HG02870 (cell line): ENCODE data around the gene HOMER3.

Experiments
- ATAC-seq: cut with Tn5 transposase; IDR thresholded peaks from one replicate; pipeline ENCODE4 v1.9.1; 2021; ENCODE audit warnings: mild to moderate bottlenecking, moderate library complexity; ENCODE audit not compliant: unreplicated experiment

The HOMER3 gene

DNA sequence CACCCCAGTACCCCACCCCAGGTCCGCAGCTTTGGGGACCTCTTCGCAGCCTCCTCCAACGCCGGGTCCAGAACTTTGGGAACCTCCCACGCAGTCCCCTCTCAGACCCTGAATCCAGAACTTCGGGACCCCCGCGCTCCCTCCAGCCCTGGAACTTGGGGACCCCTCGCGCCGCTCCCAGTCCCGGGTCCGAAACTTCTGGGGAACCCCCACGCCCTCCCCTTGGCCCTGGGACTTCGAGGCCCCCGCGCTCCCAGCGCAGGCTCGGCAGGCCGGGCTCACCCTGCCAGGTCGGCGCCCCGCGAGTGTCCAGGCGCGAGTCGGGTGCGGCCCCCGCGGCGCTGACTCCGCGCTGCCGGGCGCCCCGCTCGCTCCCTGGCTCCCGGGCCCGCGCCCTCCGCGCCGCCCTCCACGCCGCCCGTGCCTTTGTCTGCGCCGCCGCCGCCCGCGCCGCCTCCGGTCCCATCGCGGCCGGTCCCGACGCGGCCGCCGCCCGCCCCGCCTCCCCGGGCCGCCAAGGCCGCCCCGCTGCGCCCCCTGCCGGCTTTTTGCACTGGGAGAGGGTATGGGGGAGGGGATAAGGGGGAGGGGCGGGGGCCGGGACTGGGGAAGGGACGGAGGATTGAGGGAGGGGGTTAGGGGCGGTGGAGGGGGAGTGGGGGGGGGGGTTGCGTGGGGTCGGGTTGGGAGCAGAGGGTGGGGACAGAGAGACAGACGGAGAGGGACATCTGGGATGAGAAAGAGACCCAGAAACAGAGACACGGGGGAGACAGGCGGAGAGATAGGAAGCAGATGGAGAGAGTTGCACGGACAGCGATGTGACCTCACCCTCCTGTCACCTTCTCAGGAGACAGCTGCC, at the start of gene HOMER3:
HOMER3 (minus strand) TSS at position 449 of the 859 bp plus-strand sequence. CDS start 2,235 bp downstream, outside the sequence.
- ATAC-seq: no peak

DNA sequence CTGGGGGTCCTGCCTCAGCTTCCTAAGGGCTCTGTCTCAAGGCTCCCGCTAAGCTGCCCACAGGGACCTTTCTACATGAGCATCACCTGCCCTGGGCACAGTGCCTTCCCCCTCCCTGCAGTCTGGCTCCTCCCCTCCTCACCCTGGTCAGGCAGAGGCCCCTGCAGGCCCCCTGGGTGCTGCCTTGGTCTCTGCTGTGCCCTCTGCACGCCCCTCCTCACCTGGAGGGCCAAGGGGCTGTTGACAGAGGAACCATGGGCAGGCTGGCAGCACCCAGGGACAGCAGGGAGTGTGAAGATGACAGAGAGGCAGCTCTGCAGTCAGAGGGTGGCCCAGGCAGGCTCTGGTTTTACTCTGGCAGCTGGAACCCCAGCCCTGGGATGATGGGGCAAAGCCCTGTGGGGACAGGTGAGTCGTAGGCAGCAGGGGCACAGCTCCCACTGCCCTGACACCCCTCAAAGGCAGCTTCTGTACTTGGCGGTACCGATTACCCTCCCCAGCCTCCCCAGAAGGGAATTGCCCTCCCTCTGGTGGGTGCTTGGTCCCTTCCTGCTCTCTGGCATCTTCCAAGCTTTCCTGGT, 49.2 kb upstream of the HOMER3 start:
- ATAC-seq: no peak

DNA sequence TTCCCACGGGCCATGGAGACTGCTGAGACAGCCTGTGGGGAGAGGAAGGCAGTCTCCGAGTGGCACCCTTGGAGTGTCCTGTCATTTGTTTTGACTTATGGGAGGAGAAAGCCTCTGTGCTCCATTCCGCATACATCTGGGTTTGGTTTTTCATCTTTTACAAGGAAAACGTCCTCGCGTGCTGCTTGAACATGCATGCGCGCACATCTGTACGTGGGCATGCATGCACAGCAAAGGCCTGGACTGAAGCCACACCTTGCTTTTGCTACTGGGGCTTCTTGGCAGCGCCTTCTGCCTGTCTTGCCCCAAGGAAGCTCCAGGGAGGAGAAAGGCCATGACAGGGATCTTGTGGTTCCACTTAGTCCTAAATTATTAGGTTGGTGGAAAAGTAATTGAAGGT, 48.3 kb upstream of the HOMER3 start:
- ATAC-seq: no peak

DNA sequence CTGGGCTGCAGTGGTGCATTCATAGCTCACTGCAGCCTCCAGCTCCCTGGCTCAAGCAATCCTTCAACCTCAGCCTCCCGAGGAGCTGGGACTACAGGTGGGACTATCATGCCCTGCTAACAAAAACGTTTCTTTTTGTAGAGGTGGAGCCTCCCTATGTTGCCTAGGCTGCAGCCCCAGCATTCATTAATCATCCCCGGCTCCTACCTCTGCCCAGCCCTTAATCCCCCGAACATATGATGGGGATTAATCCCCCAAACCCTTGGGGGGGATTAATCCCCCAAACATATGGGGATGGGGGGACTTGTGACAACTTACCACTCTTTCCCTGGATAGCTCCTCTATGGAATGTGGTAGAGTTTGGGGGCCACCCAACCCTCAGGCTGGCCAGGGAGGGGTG, 46.4 kb upstream of the HOMER3 start:
- no peak for ATAC-seq

DNA sequence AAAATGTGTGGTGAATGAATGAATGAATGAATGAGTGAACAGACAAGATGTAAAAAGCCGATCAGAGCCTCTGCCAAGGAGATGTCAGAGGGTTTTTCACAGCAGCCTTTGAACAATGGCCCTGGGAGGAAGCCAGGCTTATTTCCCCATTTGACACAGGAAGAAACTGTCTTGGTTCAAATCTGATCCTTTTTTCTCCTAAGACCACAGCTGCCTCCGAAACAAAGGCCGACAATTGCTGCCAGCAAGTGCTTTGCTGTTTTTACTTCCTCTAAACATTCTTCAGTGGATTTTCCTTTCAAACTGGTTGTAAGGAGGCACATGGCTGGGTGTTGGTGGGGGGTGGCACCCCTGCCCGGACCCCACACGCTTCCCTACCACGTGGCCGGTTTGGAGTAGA, 44.2 kb upstream of the HOMER3 start:
- no peak for ATAC-seq

DNA sequence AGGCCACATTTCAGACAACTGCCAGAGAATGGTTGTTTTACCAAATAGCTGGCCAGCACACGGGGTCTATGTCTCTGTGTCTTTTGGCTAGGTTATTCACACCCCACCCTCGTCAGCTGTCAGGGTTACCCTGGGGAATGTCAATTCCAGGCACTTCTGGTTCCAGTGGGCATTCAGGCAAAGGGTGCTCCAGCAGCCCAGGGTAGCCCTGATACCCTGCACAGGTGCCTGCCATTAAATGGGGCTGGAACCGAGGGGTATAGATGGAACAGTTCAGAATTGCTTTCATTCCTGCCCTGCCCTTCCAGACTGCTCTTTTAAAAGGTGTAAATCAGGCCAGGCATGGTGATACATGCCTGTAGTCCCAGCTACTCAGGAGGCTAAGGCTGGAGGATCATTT, 43.2 kb upstream of the HOMER3 start:
- ATAC-seq: no peak

DNA sequence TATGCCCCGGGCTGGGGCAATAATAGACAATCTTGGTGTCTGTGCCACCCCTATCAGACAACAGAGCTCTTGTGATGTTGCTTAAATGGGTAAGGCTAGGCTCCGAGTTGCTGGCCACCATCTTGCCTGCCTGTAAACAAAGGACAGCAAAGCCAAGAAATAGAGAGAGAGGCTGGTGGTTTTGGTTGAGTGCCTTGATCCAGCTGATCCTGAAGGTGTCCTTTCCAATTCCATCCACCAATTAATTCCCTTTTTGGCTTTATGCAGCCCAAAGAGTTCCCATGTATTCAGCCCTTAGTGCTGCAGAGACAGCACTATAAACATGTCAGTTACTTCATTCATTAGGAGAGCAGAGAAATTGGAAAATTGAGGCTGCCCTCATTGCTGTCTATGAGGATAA, 41.7 kb upstream of the HOMER3 start:
- no peak for ATAC-seq

DNA sequence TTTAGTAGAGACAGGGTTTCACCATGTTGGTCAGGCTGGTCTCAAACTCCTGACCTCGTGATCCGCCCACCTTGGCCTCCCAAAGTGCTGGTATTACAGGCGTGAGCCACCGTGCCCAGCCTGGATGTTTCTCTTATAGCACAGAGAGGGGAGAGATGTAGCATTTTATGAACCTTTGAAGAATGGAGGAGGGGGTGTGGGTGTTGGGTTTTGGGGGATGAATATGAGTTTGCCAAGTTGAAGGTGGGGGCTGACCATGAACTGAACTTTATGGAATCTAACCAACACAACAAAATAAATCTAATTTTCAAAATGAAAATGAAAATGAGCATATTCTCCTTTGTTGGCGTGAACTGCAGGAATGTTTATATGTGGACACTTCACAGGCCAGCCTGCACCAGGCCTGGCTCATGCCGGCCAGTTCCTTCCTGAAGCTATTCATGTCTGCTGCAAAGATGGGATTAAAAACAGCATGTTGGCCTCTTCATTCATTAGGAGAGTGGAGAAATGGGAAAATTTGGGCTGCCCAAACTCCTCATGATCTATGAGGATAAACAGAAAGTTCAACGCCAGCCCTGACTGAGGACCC, 39.5 kb upstream of the HOMER3 start:
- ATAC-seq: no peak

DNA sequence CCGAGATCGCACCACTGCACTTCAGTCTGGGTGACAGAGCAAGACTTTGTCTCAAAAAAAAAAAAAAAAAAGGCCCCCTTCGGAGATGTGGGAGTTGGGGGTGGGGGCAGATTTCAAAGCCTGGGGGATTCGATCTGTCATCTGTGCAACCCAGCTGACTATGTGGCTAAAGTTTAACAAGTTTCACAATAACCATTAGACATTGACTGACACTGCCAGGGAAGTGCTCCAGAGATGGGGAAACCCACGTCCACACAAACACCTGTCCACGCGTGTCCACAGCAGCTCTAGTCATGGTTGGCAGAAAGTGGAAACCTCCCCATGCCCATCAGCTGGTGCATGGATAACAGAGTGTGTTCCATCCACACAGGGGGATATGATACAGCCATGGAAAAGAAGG, 37.6 kb upstream of the HOMER3 start:
- ATAC-seq: no peak

DNA sequence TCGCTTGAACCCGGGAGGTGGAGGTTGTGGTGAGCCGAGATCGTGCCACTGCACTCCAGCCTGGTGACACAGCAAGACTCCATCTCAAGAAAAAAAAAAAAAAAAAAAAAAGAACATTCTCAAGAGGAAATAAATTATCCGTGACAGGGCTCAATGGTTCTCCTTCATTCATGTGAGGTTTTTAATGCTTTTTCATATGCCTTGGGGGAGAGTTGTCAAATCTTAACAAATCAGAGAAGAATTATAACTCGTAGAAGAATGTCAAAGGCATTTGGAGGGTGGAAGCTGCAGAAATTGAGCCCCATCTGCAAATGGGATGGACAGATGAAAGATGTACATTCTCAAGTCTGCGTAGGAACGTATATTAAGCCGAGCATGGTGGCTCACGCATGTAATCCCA, 34.9 kb upstream of the HOMER3 start:
- ATAC-seq: no peak

DNA sequence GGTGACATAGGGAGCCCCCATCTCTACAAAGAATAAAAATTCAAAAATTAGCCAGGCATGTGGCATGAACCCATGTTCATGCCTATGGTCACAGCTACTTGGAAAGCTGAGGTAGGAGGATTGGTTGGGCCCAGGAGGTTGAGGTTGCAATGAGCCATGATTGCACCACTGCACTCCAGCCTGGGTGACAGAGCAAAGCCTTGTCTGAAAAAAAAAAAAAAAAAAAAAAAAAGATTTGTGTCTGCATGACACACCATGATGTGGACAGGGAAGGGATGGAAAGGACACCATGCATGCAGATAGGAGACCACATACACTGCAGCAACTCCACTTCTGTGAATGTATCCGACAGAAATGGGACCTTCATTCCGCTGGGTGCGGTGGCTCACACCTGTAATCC, 34.0 kb upstream of the HOMER3 start:
- ATAC-seq: no peak

DNA sequence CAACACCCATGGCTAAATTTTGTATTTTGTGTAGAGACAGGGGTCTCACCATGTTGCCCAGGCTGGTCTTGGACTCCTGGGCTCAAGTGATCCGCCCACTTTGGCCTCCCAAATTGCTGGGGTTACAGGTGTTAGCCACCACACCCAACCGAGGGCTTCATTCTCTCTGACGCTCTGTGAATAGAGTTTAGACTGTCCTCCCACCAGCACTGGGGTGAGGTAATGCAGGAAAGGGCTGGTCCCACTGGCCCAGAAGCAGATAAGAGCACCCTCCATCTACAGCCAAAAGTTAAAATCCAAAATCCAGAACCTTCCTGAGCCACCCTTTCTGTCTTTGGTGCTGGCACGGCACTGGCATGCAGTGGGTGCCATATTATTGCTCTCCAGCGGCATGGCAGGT, 31.8 kb upstream of the HOMER3 start:
- ATAC-seq: no peak

DNA sequence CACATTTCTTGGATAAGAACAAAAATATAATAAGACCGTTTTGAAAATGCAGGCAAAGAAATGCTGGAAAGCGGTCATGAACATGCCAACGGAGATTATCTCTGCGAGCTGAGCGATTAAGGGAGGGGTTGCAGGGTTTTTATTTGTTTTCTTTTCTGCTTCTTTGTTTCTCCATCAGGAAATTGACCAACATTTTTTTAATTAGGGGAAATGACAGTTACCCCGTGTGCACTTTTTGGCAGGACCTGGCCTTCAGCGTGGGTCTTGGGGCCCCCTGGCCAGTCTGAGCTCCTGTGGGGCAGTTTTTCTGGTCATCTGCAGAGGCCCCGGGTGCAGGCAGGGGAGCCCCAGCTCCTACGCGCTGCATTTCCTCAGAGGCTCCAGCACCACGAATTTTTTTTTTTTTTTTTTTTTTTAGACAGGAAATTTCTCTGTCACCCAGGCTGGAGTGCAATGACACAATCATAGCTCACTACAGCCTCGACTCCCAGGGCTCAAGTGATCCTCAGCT, 31.3 kb upstream of the HOMER3 start:
- no peak for ATAC-seq

DNA sequence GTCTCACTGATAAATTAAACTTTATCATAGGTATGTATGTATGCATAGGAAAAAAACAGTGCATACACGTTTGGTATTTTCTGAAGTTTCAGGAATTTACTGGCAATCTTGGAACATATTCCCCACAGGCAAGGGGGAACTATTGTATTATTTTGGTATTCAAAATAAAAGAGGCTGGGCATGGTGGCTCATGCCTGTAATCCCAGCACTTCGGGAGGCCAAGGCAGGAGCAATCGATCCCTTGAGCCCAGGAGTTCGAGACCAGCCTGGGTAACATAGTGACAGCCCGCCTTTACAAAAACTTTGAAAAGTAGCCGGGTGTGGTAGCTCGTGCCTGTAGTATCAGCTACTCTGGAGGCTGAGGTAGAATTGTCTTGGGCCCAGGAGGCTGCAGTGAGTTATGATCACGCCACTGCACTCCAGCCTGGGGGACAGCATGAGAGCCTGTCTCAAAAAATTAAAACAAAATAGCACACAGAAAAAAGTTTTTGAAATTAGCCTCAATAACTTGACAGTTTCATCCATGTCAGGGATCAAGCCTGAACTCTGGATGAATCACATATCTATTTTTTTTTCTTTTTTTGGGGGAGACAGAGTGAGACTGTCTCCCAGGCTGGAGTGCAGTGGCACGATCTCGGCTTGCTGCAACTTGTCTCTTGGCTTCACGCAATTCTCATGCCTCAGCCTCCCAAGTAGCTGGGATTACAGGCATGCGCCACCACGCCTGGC, 29.1 kb upstream of the HOMER3 start:
- no peak for ATAC-seq

DNA sequence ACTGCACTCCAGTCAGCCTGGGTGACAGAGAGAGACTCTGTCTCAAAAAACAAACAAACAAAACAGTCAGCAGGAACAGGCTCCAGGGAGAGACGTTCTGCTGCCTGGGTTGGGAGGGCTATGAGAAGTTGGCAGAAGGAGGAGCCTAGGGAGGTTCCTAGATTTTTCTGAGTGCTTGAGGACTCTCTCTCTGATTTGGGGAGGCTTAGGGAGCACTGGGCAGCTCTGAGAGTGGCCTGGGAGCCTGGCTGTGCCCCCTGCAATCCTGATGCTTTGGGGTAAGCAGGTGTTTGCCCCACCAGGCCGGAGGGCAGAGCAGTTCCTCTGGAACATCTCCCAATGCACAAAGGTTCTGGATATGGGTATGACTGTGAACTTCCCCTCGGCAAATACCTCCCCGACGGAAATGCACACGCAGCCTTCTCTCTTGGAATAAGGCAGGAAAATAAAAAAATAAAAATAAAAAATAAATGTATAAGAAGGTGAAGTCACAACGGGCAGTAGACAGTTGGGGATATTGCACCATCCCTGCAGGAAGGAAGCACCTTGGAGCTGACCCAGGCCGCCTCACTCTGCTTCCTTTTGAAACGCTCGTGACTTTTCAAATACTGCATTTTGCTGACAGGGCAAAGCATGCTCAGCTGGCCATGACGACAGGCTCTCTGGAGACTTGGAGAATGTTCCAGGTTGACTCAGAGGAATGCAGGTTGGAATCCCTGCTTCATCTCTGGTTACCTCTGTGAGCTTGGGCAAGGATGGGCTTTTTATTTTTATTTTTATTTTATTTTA, 26.5 kb upstream of the HOMER3 start:
- ATAC-seq: no peak

DNA sequence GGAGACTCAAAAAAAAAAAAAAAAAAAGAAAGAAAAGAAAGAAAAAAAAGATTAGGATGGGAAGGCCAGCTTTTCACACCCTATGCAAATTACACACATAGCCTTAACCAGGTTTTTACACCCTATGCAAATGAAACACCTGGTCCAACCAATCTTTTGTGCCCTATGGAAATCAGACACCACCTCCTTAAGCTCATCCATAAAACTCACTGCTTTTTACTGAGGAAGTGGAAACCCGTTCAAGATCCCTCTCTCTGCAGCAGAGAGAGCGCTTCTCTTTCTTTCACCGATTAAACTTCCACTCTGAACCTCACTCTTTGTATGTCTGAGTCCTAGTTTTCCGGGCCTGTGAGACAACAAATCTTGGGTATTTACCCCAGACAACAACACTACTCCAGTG, 25.3 kb upstream of the HOMER3 start:
- ATAC-seq: no peak

DNA sequence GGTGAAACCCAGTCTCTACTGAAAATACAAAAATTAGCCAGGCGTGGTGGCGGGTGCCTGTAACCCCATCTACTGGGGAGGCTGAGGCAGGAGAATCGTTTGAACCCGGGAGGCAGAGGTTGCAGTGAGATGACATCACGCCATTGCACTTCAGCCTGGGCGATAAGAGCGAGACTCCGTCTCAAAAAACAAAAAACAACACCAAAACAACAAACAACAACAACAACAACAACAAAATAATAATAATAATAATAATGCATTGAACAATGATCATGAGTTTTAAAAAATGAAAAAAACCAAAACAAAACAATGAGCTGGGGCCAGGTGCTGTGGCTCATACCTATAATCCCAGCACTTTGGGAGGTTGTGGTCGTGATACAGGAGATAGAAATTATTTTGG, 23.1 kb upstream of the HOMER3 start:
- no peak for ATAC-seq

DNA sequence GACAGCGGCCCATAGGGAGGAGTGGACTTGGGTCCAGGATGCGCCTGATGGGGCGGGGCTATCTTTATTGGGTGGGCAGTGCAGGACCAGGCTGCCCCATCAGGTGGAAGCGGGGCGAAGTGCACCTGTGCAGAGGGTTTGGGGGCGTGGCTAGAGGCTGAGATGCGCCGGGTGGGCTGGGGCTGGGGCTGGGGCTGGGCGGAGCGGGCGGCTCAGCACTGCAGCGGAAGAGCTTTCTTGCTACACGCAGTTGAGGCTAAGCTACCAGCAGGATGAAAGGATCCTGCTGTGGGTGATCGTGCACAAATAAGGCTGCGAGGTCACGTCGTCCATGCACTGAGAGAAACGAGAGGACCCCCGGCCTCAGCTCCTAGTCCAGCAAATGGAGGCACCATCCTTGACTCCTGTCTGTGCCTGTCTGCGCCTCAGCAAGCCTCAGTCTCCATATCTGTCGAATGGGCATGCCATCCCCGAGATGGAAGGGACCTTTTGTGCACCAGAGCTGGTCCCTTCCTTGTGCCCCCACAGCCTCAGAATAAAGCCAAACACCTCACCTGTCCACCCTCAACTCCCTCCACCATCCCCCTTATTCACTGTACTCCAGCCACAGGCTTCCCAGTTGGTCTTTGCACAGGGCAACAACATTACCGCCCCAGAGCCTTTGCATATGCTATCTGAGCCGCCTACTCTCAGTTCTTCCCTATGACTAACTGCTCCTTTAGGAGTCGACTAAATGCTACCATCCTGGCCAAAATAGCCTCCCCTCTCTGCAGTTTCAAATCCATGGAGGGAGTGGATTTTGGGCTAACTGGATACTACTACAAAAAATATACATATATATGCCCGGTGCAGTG, 21.0 kb upstream of the HOMER3 start:
- ATAC-seq: no peak

DNA sequence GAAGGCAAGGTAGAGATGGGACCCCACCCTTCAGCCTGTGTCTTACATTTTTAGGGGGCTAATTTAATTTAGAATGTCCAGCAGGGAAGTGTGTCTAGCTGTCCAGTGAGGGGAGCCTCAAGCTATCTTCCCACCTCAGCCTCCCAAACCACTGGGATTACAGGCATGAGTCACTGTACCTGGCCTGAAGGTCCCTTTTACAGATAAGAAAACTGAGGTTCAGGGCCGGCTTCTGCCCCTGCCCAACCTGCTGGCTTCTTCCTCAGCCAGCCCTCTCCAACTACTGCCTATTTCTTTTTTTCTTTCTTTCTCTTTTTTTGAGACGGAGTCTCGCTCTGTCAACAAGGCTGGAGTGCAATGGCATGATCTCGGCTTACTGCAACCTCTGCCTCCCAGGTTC, 19.4 kb upstream of the HOMER3 start:
- ATAC-seq: no peak

DNA sequence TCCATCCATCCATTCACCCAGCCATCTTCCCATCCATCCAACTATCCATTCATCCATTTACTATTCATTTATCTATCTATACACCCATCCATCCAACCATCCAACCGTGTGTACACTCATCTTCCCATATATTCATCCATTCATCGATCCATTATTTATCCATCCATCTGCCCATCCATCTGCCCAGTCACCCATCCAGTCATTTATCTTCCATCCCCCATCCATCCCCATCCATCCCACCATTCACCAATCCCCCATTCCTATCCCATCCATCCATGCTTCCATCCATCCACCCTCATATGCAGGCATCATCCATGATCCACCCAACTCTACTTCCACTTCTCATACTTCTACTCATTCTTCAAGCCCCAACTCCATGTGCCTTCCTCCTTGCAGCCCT, 14.0 kb upstream of the HOMER3 start:
- ATAC-seq: no peak
